Endothelial cell of umbilical vein (primary cell): ENCODE measurements around the gene C19orf73.

Source experiments
- CTCF ChIP-seq, 2 donors: IDR thresholded peaks; 1 replicate in 1 of 2; 2 replicates in 1 of 2; pipeline ENCODE4 v1.5.1; 2011; ENCODE audit warnings: low read length in 2 of 2, mild to moderate bottlenecking in 2 of 2, moderate library complexity in 2 of 2, control low read depth in 1 of 2, inconsistent platforms in 1 of 2, low read depth in 1 of 2; ENCODE audit not compliant: insufficient read depth in 1 of 2; ENCODE audit errors: extremely low read depth in 1 of 2
- MYC ChIP-seq: IDR thresholded peaks from one replicate; pipeline ENCODE4 v1.6.1; 2011; ENCODE audit warnings: mild to moderate bottlenecking, low read depth, low read length

GRCh38 chr19:49116544-49116943 is 2.4 kb downstream of the C19orf73 start:
- TF ChIP-seq MYC (no peak), CTCF (IDR thresholded peaks at IDR 0.05; ENCODE audit: extremely low read depth in 1 of 2, insufficient read depth in 1 of 2, low read depth in 1 of 2, low read length in 2 of 2) (no peak)
